UCSD-AML1 (cell line): ENCODE measurements around the gene NHERF1.

ENCODE experiments used
- DNase-seq: peaks from one replicate; lab custom pipeline; 2025; ENCODE audit not compliant: unreplicated experiment; lab: John Stamatoyannopoulos, UW

The NHERF1 gene

GRCh38 chr17:74767111-74767516 is 18.7 kb downstream of the NHERF1 start:
- DNase-seq: no peak

DNA sequence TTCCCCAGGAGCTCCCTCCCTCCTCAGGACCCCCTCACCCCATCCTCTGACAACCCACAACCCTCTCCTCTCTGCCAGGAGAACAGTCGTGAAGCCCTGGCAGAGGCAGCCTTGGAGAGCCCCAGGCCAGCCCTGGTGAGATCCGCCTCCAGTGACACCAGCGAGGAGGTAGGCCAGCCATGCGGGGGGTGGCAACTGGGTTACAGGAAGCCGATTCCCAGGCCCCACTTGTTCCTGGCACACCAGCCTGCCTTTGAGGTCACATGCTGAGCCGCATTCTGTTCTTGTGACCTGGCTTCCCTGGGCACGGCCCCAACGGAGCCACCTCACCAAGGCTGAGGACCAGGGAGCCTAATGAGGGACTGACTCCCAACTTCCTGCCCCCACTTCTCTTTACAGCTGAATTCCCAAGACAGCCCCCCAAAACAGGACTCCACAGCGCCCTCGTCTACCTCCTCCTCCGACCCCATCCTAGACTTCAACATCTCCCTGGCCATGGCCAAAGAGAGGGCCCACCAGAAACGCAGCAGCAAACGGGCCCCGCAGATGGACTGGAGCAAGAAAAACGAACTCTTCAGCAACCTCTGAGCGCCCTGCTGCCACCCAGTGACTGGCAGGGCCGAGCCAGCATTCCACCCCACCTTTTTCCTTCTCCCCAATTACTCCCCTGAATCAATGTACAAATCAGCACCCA is 19.8 kb downstream of the NHERF1 start:
- no peak for DNase-seq

DNA sequence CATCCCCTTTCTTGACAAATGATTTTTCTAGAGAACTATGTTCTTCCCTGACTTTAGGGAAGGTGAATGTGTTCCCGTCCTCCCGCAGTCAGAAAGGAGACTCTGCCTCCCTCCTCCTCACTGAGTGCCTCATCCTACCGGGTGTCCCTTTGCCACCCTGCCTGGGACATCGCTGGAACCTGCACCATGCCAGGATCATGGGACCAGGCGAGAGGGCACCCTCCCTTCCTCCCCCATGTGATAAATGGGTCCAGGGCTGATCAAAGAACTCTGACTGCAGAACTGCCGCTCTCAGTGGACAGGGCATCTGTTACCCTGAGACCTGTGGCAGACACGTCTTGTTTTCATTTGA is 20.3 kb downstream of the NHERF1 start:
- no peak for DNase-seq

GRCh38 chr17:74769266-74769855 is 20.9 kb downstream of the NHERF1 start:
- DNase-seq: no peak

DNA sequence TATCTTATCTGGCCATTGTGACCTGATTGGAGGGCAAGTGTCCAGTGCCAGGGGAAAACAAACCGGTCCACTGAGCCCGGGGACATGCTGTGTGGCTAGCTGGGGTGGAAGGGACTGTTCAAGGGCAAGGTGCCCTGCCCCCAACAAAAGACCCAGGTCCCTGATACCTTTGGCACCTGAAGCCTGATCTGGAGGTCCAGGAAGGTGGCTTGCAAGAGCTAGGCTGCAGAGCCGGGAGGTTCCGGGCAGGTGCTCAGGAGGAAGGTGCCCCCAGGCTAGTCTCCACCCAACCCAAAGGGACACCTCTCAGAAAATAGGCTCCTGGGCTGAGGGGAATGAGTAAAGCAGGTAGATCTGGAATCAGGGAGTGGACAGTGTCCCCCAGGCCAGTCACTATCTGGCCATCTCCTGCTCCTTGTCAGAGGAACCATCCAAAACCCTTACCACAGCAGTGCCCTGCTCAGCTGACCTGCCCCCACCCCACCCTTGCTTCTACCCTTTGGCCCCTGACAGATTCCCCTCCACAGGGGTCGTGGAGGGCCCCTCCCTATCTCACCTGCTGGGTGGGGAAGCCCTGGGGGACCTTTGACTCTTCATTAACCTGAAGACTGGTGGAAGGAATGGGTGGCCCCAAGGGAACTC is 21.5 kb downstream of the NHERF1 start:
- no peak for DNase-seq

DNA sequence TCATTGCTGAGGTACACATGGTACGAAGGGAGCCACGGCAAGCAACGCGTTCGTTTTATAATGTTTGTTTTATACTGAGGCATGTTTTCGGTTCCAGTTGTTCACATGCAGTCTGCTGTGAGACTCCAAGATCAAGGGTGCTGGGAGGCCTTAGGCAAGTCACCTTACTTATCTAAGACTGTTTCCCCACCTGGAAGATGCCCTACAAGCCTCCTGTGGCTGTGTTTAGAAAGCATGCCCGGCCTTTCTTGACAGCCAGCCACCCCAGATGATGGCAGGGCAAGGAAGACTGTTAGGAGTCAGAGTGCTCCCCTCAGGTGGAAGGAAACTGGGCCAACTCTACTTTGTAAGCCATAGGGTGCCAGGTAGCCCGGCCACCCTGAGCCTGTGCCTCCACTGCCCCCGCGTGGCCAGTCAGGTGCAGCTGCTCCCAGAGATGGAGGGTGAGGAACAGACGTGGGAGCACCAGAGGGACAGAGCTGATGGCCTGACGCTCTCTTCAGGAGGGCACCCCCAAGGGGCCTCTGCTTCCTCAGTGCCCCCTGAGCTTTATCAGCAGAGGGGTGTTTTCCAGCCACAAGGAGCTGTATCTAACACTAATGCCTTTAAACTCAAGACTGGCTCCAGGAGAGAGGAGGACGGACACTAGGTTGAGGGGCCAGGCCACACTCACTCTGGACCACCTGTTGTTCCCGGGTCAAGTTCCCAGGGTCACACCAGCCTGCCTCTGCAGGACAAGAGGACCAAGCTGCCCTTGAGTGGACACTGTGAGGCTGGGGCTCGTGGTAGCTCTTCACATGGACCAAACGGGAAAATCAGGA is 22.3 kb downstream of the NHERF1 start:
- peak; percentile 48 for DNase-seq

DNA sequence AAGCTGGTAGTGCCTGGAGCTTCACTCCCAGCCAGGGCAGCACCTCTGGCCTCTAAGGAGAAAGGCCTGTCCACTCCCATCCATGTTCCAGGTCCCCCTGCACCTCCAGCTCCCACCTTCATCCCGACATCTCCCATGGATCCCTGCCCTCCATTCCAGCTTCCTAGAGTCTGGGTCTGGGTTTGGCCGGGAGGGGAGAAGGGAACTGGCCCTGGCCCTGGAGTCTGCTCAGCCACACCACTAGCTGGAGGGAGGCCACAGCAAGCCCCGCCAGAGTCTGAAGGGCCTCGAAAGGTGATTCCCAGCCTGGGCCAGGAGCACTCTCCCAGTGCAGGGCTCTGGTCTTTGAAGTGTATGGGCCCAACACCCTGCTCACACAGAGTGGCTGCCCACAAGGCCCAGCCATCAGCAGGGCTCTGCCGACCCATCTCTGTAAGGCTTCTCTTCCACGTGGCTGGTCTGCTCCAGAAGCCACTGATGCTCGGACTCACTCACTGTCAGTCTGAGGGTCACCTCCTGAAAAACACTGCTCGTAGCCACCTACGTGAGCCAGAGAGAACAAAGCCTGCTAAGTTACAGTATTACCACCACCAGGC is 23.0 kb downstream of the NHERF1 start:
- no peak for DNase-seq

DNA sequence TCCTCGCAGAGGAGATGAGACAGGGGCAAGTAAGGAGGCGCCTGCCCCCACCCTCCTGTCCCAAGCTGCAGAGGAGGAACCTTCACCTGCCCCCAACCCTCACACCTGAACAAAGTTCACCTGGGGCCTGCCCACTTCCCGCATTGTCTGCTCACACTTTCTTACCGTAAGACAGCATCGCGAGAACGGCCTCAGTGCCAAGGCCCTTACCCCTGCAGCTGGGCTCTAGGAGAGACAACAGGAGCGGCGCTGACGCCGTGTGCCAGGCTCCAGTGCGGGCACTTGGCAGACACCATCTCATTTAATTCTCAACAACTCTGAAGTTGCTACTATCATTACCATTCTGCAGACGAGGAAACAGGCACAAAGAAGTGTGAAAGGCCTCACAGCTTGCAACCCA is 23.6 kb downstream of the NHERF1 start:
- DNase-seq: no peak

DNA sequence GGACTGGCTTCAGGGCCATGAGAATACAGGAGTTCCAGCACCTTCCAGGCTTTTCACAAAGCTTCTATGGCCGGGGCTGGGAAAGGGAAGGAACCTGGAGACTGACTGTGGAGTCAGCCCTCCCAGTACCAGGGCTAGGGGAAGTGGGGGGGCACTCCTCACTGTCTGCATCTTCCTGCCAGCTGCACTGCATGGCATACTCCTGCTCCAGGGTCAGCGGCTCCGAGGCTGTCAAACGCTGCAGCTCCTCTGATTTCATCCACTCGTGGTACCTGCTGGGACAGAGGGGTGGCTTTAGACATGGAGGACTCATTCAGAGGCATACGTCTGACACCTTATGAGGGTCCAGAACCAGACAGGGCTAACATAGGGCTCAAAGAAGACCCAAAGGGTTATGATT is 25.0 kb downstream of the NHERF1 start:
- no peak for DNase-seq

GRCh38 chr17:74773871-74774286 is 25.5 kb downstream of the NHERF1 start:
- DNase-seq: no peak

DNA sequence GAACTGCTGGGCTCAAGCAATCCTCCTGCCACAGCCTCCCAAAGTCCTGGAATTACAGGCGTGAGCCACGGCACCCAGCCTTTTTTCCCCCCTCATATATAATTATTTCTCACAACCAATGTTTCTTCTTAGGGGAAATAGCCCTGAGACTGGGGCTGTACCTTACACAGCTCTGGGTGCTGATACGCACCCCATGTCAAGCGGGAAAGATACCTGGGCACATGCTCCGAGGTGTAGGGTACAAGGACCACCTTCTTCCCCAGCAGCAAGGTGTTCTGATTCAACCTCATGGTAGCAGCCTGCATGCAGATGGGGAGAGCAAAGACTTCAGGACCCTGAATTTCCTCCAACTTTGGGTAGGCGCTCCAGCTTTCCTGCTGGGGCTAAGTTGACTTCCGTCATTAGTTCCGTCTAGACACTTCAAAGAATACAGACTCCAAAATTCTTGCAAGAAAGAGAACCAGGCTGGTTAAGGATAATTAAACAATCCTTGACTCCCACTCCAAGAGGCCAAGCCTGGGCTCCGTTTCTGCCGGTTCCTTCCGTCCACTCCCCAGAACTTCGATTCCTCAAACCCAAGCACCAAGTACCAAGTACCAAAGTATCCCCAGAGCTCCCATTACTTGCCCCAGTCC is 27.1 kb downstream of the NHERF1 start:
- DNase-seq: no peak

- DNase-seq: peak; percentile 99
These were observed 27.9 kb downstream of the NHERF1 start, which contains the start of gene NAT9 for GRCh38 chr17:74776044-74776962. Gene NAT9 (minus strand): TSS chr17:74776345. CDS start chr17:74775698, 647 bp downstream.

- DNase-seq: no peak
These were observed 28.6 kb downstream of the NHERF1 start for GRCh38 chr17:74776990-74777389.

- DNase-seq: no peak
These were observed 29.6 kb downstream of the NHERF1 start for GRCh38 chr17:74777901-74778515.

DNA sequence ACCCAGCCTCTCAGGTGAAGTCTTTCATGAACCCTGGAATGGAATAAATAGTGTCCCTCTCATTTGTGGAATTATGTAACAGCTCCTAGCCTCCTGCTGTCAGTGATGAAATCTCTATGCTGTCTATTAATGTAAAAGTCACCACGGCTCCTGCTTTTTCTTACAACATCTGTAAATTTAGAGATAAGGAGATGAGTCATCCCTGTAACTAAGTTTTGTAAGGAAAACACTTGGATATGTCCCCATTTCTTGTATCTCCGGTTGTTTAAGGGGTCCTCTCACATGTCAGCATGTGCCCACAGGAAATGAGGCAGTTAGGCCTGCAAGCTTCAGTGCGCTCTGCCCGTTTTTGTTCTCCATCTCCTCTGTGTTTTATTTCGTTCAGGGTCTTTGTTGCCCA is 30.5 kb downstream of the NHERF1 start:
- DNase-seq: no peak

GRCh38 chr17:74779501-74779900 is 31.1 kb downstream of the NHERF1 start:
- DNase-seq: no peak

DNA sequence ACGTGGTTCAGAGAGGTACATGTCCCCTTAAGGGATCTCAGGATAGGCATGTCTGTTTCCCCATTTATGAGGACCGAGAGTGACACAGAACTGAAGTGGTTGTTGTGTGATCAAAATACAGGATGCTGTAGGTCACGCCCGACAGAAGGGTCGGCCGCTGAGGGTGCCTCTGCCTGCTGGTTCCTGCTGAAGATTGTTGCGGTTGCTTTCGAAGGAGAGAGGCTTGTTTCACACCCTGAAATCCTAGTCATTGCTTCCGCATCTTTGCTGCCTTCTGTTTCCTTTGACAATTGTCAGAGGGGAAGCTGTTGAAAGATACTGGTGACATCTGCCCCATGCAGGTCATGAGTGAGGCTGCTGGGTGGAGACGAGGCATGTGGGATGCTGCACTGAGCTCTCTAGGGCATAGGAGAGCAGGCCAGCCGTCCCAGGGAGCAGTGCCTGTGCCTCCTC is 31.5 kb downstream of the NHERF1 start:
- DNase-seq: peak; percentile 85

DNA sequence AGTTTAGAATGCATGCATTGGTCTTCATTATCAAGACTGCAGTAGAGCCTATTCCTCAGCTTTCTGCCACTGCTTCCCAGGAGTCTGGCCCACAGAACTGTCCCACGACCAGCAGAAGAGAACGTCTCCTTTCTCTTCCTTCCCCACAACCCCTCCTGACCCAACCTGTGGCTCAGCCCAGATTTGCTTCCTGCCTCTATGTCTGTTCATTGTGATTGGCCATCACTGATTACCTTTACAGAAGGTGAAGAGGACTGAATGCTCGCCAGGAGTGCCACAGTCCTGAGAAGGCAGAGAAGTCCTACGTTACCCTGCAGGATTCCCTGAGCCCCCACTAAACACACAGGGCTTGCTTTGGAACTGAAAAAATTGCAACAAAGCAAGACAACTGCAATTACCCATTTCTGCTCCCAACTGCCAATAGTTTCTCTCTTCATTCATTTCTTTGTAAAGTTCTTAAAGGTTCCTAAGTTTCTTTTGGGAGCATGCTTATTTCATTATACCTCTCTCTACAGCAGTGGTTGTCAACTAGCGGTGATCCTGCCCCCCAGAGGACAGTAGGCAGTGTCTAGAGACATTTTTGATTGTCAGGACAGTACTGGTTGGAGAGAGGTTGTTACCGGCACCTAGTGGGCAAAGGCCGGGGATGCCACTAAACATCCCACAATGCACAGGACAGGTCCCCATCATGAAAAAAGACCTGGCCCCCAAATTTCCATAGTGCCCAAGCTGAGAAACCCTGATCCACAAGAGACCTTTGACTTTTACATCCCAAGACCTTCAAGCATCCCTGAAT is 32.2 kb downstream of the NHERF1 start:
- DNase-seq: peak; percentile 25
